GM19023 (cell line): ENCODE measurements around the gene SLC8A2.

Experiments used
- ATAC-seq: cut with Tn5 transposase; IDR thresholded peaks from one replicate; pipeline ENCODE4 v1.9.1; 2021; ENCODE audit warnings: mild to moderate bottlenecking, moderate library complexity; ENCODE audit not compliant: unreplicated experiment

The SLC8A2 gene

GRCh38 chr19:47461876-47462275, 9.8 kb downstream of the SLC8A2 start:
- no peak for ATAC-seq

GRCh38 chr19:47459477-47459876, 12.2 kb downstream of the SLC8A2 start:
- ATAC-seq = no peak

GRCh38 chr19:47458672-47459071, 13.0 kb downstream of the SLC8A2 start:
- ATAC-seq = no peak

GRCh38 chr19:47456721-47457474, 14.8 kb downstream of the SLC8A2 start:
- no peak for ATAC-seq

- no peak for ATAC-seq
Observed at GRCh38 chr19:47450478-47450877, 21.2 kb downstream of the SLC8A2 start.

GRCh38 chr19:47448360-47448727, 23.3 kb downstream of the SLC8A2 start:
- ATAC-seq = no peak

- no peak for ATAC-seq
Observed at GRCh38 chr19:47447470-47448359, 24.0 kb downstream of the SLC8A2 start.

- ATAC-seq = no peak
Observed at GRCh38 chr19:47446534-47447469, 24.9 kb downstream of the SLC8A2 start.

GRCh38 chr19:47445937-47446402, 25.7 kb downstream of the SLC8A2 start:
- no peak for ATAC-seq

GRCh38 chr19:47445527-47445926, 26.2 kb downstream of the SLC8A2 start:
- no peak for ATAC-seq

- no peak for ATAC-seq
Observed at GRCh38 chr19:47444388-47444821, 27.3 kb downstream of the SLC8A2 start.

- no peak for ATAC-seq
Observed at GRCh38 chr19:47443331-47443730, 28.4 kb downstream of the SLC8A2 start.

GRCh38 chr19:47438793-47439220, 32.9 kb downstream of the SLC8A2 start:
- no peak for ATAC-seq

GRCh38 chr19:47437500-47437899, 34.2 kb downstream of the SLC8A2 start:
- no peak for ATAC-seq

GRCh38 chr19:47436712-47437401, 34.8 kb downstream of the SLC8A2 start:
- peak; percentile 47 for ATAC-seq

GRCh38 chr19:47435883-47436417, 35.7 kb downstream of the SLC8A2 start:
- no peak for ATAC-seq

GRCh38 chr19:47435196-47435595, 36.5 kb downstream of the SLC8A2 start:
- no peak for ATAC-seq

- no peak for ATAC-seq
Observed at GRCh38 chr19:47434088-47434487, 37.6 kb downstream of the SLC8A2 start.

- no peak for ATAC-seq
Observed at GRCh38 chr19:47433121-47433520, 38.6 kb downstream of the SLC8A2 start.

- ATAC-seq = no peak
Observed at GRCh38 chr19:47432499-47432898, 39.2 kb downstream of the SLC8A2 start.
